OCI-LY7 (cell line): ENCODE measurements around the gene TJP1.

Experiments
- EZH2phosphoT487 ChIP-seq: fragments of 200-600 bp; sonication (generic); IDR thresholded peaks from 2 replicates; pipeline ENCODE4 v1.6.1; 2018; ENCODE audit warnings: low read depth, borderline replicate concordance, mild to moderate bottlenecking, mixed run types, antibody characterized with exemption, low read length, moderate library complexity, mixed read lengths
- TF ChIP-seq, protein P1 (sequence below): fragments of 200-600 bp; sonication (generic); conservative IDR thresholded peaks from 2 replicates; pipeline ENCODE4 v1.5.1; 2014; ENCODE audit warnings: mild to moderate bottlenecking, antibody characterized with exemption, low read length, moderate library complexity, mixed read lengths

DNA sequence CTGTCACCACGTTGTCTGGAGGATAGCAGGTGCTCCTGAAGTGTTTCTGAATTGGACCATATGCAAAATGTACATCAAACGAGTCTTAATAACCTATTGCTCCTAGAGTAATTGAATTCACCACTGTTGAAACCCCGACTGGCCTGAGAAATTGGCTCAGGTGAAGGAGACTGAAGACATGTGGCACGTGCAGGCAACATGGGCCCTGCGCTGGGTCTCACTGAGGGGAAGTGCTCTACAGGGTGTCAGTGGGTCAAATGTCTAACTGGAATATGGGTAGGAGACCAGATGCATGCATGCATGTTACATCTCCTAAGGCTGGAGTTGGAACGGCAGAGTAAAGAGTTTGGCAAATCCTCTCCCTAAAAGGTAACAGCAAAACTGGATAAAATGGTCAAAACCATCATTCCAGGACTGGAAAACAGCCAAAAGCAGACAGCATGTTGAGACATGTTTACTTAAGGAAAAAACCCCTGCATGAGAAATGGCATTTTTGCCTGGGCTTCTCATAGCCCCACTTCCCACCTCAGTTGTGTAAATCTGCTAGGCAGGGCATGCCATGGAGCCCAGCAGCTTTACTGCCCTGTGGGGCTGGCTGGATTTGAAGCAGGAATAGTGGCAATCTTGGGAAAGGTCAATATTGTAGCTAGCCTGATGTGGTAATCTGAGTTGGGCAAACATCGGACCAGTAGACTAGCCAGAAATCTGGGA, 131.3 kb downstream of the TJP1 start:
- TF ChIP-seq, protein P1, sequence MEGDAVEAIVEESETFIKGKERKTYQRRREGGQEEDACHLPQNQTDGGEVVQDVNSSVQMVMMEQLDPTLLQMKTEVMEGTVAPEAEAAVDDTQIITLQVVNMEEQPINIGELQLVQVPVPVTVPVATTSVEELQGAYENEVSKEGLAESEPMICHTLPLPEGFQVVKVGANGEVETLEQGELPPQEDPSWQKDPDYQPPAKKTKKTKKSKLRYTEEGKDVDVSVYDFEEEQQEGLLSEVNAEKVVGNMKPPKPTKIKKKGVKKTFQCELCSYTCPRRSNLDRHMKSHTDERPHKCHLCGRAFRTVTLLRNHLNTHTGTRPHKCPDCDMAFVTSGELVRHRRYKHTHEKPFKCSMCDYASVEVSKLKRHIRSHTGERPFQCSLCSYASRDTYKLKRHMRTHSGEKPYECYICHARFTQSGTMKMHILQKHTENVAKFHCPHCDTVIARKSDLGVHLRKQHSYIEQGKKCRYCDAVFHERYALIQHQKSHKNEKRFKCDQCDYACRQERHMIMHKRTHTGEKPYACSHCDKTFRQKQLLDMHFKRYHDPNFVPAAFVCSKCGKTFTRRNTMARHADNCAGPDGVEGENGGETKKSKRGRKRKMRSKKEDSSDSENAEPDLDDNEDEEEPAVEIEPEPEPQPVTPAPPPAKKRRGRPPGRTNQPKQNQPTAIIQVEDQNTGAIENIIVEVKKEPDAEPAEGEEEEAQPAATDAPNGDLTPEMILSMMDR = no peak
- TF ChIP-seq EZH2phosphoT487 = no peak
